HepG2 (cell line): ENCODE data around the gene ZC3H18. TPM values are rescaled to one million over a fixed set of nuclear protein-coding genes. Genes with fewer than 3 reads are reported as not detected.

ENCODE experiments used
- ATM ChIP-seq: fragments of 450-650 bp; IDR thresholded peaks from 2 replicates; pipeline ENCODE4 v1.7.1; 2017; ENCODE audit warnings: mild to moderate bottlenecking, borderline replicate concordance
- FOXC1 ChIP-seq: sonication (generic); formaldehyde crosslinking; IDR thresholded peaks from 2 replicates; pipeline ENCODE4 v1.8.0; 2022; ENCODE audit warnings: mild to moderate bottlenecking, missing genetic modification reagents, borderline replicate concordance
- FOXO1 ChIP-seq: sonication (generic); formaldehyde crosslinking; IDR thresholded peaks from 2 replicates; pipeline ENCODE4 v1.4.0; 2020; ENCODE audit warnings: missing genetic modification reagents
- HOXA9 ChIP-seq: sonication (generic); formaldehyde crosslinking; IDR thresholded peaks from 2 replicates; pipeline ENCODE4 v1.8.1; 2022; ENCODE audit warnings: missing genetic modification reagents, mild to moderate bottlenecking, moderate library complexity, borderline replicate concordance
- POLR2G ChIP-seq: fragments of 200-400 bp; formaldehyde crosslinking; IDR thresholded peaks from 2 replicates; pipeline ENCODE4 v1.6.1; 2018; ENCODE audit warnings: mild to moderate bottlenecking, low read depth, low read length, moderate library complexity
- PRDM10 ChIP-seq: sonication (generic); formaldehyde crosslinking; IDR thresholded peaks from 2 replicates; pipeline ENCODE4 v1.4.0; 2020; ENCODE audit warnings: low read depth, missing genetic modification reagents
- RBM39 ChIP-seq: fragments of 200-400 bp; formaldehyde crosslinking; IDR thresholded peaks from one replicate; pipeline ENCODE4 v1.6.1; 2018; ENCODE audit warnings: antibody characterized with exemption, mild to moderate bottlenecking, low read depth, low read length; ENCODE audit not compliant: poor library complexity, severe bottlenecking
- ZBTB46 ChIP-seq: sonication (generic); formaldehyde crosslinking; IDR thresholded peaks from 2 replicates; pipeline ENCODE4 v1.4.0; 2020; ENCODE audit warnings: mild to moderate bottlenecking, missing genetic modification reagents, borderline replicate concordance
- ZNF124 ChIP-seq: sonication (generic); formaldehyde crosslinking; IDR thresholded peaks from 2 replicates; pipeline ENCODE4 v1.4.0; 2020; ENCODE audit warnings: missing genetic modification reagents
- ZNF251 ChIP-seq: sonication (generic); formaldehyde crosslinking; IDR thresholded peaks from 2 replicates; pipeline ENCODE4 v1.9.0; 2021; ENCODE audit warnings: mild to moderate bottlenecking, missing genetic modification reagents
- ZNF281 ChIP-seq: sonication (generic); formaldehyde crosslinking; IDR thresholded peaks from 2 replicates; pipeline ENCODE4 v1.4.0; 2020; ENCODE audit warnings: missing genetic modification reagents, borderline replicate concordance
- polyA plus RNA-seq, 8 experiments: library from polyadenylated mRNA; depleted of rRNA in 3 of 8; stranded (reverse) in 7 of 8; unstranded in 1 of 8; fragments of >200 nt; fragmentation: Illumina TruSeq in 4 of 8; extraction: Trizol in 4 of 8; gene quantifications; 2 replicates each; pipeline versions ENCODE4 v1.2.1 to v1.2.3, GENCODE V29; 2011 to 2016; ENCODE audit warnings: low read depth in 4 of 8, missing spikeins in 1 of 8, mixed read lengths in 1 of 8; ENCODE audit not compliant: insufficient read depth in 1 of 8
- total RNA-seq, 5 experiments: library from RNA; depleted of rRNA; stranded (reverse); fragments of >200 nt; fragmentation: Illumina TruSeq; extraction: Trizol; gene quantifications; 2 replicates each; pipeline ENCODE4 v1.2.3, GENCODE V29; 2016; ENCODE audit warnings: low read depth in 1 of 5
- TF ChIP-seq, protein P1 (sequence below): sonication (generic); formaldehyde crosslinking; IDR thresholded peaks from 2 replicates; pipeline ENCODE4 v1.8.1; 2023; ENCODE audit warnings: mild to moderate bottlenecking, missing genetic modification reagents
- TF ChIP-seq, protein P2 (sequence below): IDR thresholded peaks from 2 replicates; pipeline ENCODE4 v1.4.0; 2020; ENCODE audit warnings: mild to moderate bottlenecking, missing genetic modification reagents

Gene ZC3H18
- total and polyA plus RNA-seq, 2 of the 13 experiments (the other 11 are each of a cell fraction or from before 2014, with no cell fraction given) = 11.2 to 27.4 TPM

- TF ChIP-seq PRDM10 (CRISPR knock-in tag) (0 out of 2 replicates have a peak, but pooled peaks have one; percentile 28), POLR2G (no peak), FOXC1 (CRISPR knock-in tag) (peak; percentile 20; the same call in 1 of the 2 replicates), ZNF281 (CRISPR knock-in tag) (0 out of 2 replicates have a peak, but pooled peaks have one; percentile 28), ZBTB46 (CRISPR knock-in tag) (no peak), ZNF251 (CRISPR knock-in tag) (no peak), ZNF124 (CRISPR knock-in tag) (peak; percentile 84; the same call in 1 of the 2 replicates), RBM39 (no peak), ATM (no peak), FOXO1 (peak; percentile 47; the same call in 1 of the 2 replicates), HOXA9 (CRISPR knock-in tag) (no peak)
- TF ChIP-seq, protein P1, sequence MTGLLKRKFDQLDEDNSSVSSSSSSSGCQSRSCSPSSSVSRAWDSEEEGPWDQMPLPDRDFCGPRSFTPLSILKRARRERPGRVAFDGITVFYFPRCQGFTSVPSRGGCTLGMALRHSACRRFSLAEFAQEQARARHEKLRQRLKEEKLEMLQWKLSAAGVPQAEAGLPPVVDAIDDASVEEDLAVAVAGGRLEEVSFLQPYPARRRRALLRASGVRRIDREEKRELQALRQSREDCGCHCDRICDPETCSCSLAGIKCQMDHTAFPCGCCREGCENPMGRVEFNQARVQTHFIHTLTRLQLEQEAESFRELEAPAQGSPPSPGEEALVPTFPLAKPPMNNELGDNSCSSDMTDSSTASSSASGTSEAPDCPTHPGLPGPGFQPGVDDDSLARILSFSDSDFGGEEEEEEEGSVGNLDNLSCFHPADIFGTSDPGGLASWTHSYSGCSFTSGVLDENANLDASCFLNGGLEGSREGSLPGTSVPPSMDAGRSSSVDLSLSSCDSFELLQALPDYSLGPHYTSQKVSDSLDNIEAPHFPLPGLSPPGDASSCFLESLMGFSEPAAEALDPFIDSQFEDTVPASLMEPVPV (CRISPR knock-in tag) = no peak
- TF ChIP-seq, protein P2, sequence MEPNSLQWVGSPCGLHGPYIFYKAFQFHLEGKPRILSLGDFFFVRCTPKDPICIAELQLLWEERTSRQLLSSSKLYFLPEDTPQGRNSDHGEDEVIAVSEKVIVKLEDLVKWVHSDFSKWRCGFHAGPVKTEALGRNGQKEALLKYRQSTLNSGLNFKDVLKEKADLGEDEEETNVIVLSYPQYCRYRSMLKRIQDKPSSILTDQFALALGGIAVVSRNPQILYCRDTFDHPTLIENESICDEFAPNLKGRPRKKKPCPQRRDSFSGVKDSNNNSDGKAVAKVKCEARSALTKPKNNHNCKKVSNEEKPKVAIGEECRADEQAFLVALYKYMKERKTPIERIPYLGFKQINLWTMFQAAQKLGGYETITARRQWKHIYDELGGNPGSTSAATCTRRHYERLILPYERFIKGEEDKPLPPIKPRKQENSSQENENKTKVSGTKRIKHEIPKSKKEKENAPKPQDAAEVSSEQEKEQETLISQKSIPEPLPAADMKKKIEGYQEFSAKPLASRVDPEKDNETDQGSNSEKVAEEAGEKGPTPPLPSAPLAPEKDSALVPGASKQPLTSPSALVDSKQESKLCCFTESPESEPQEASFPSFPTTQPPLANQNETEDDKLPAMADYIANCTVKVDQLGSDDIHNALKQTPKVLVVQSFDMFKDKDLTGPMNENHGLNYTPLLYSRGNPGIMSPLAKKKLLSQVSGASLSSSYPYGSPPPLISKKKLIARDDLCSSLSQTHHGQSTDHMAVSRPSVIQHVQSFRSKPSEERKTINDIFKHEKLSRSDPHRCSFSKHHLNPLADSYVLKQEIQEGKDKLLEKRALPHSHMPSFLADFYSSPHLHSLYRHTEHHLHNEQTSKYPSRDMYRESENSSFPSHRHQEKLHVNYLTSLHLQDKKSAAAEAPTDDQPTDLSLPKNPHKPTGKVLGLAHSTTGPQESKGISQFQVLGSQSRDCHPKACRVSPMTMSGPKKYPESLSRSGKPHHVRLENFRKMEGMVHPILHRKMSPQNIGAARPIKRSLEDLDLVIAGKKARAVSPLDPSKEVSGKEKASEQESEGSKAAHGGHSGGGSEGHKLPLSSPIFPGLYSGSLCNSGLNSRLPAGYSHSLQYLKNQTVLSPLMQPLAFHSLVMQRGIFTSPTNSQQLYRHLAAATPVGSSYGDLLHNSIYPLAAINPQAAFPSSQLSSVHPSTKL (CRISPR knock-in tag) = no peak
Observed at GRCh38 chr16:88527186-88527936, 42.8 kb upstream of the ZC3H18 start (continued).
